H7 (cell line): Measurements from ENCODE around the gene GPATCH1. TPM values are rescaled to one million over a fixed set of nuclear protein-coding genes. Genes with fewer than 3 reads are reported as not detected.
"Not testable (repeated sequence)": the region's sequence is repeated elsewhere in the genome, so short reads cannot be mapped to it uniquely, and the experiment has no call there.

ENCODE experiments used
- DNase-seq: peaks from one replicate; pipeline ENCODE4 v3.0.0; 2012
- H3K27me3 ChIP-seq: 2 replicates; pipeline ENCODE4 v1.6.0; 2011; ENCODE audit warnings: mild to moderate bottlenecking, low read length; ENCODE audit not compliant: control insufficient read depth, insufficient read depth
- H3K36me3 ChIP-seq: replicated peaks from 2 replicates; pipeline ENCODE4 v1.5.1; 2011; ENCODE audit warnings: low read length; ENCODE audit not compliant: control insufficient read depth, insufficient read depth
- H3K4me3 ChIP-seq: 2 replicates; pipeline ENCODE4 v1.5.1; 2011; ENCODE audit warnings: low read depth, mild to moderate bottlenecking, control low read depth, low read length, moderate library complexity; ENCODE audit not compliant: insufficient read depth
- total RNA-seq: library from RNA; depleted of rRNA; stranded (reverse); fragments of >200 nt; shearing (Covaris generic); gene quantifications from 2 replicates; pipeline ENCODE4 v1.2.3, GENCODE V29; 2014

The GPATCH1 gene
- total RNA-seq, 1 experiment from 2014 or later = 5.5 TPM

- H3K27me3 ChIP-seq = no peaks in the 10 kb centered on the region
- DNase-seq = no peak
- H3K36me3 ChIP-seq = no peaks in the 10 kb centered on the region
- no peak overlapping the region for H3K4me3 ChIP-seq
Measured at GRCh38 chr19:33150852-33151518, 70.0 kb downstream of the GPATCH1 start.

GRCh38 chr19:33152176-33152575, 71.2 kb downstream of the GPATCH1 start:
- Histone ChIP-seq H3K36me3 (no peaks in the 10 kb centered on the region), H3K4me3 (no peak overlapping the region), H3K27me3 (no peaks in the 10 kb centered on the region)
- no peak for DNase-seq

- not testable (repeated sequence) for H3K27me3 ChIP-seq, H3K4me3 ChIP-seq, H3K36me3 ChIP-seq, DNase-seq
Measured at GRCh38 chr19:33152625-33153024, 71.6 kb downstream of the GPATCH1 start.

GRCh38 chr19:33154313-33154712, 73.3 kb downstream of the GPATCH1 start:
- not testable (repeated sequence) for H3K27me3 ChIP-seq, H3K36me3 ChIP-seq, H3K4me3 ChIP-seq, DNase-seq

DNA sequence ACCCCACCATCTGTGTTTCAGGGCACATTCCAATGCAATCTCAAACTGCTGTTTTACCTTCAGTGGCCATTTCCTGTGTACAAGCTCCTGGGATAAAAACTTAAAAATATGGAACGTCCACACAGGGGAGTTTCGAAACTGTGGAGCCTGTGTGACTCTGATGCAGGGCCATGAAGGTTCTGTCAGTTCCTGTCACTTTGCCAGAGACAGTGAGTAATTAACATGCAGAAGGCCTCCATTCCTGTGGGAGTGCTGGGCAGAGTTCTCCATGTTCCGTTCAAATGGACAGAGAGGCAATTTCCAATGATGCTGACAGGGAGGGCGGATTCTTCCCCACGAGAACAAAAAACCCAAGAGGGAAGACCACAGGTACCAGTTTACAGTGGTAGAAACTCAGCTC, 75.4 kb downstream of the GPATCH1 start:
- no peaks in the 10 kb centered on the region for H3K36me3 ChIP-seq
- no peak for DNase-seq
- H3K27me3 ChIP-seq = no peaks in the 10 kb centered on the region

GRCh38 chr19:33157906-33158305, 76.9 kb downstream of the GPATCH1 start:
- H3K27me3 ChIP-seq = no peaks in the 10 kb centered on the region
- no peak for DNase-seq

More for the DNA sequence above, 75.4 kb downstream of the GPATCH1 start:
- no peak overlapping the region for H3K4me3 ChIP-seq

DNA sequence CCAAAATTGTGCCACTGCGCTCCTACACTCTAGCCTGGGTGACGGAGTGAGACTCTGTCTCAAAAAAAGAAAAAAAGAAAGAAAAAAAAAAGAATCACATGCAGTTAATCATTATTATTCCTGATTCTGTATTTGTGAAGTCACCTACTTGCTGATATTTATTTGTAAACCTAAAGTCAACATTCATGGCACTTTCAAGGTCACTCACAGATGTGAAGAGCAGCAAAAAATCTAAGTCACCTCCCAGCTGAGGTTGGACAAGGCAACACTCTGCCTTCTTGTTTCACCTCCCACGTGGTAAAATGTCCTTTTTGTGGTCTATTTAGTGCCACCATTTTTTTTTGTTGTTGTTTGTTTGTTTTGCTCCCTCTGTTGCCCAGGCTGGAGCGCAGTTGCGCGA, 77.4 kb downstream of the GPATCH1 start:
- Histone ChIP-seq H3K27me3 (no peaks in the 10 kb centered on the region), H3K36me3 (no peaks in the 10 kb centered on the region), H3K4me3 (no peak overlapping the region)
- no peak for DNase-seq

More at GRCh38 chr19:33157906-33158305, 76.9 kb downstream of the GPATCH1 start:
- Histone ChIP-seq H3K36me3 (no peaks in the 10 kb centered on the region), H3K4me3 (no peak overlapping the region)

- Histone ChIP-seq H3K4me3 (no peak overlapping the region), H3K36me3 (no peaks in the 10 kb centered on the region), H3K27me3 (no peaks in the 10 kb centered on the region)
- no peak for DNase-seq
Measured at GRCh38 chr19:33159149-33159548, 78.2 kb downstream of the GPATCH1 start.

- DNase-seq = no peak
- H3K36me3 ChIP-seq = no peaks in the 10 kb centered on the region
- H3K27me3 ChIP-seq = no peaks in the 10 kb centered on the region
- H3K4me3 ChIP-seq = no peak overlapping the region
Measured at GRCh38 chr19:33159893-33160292, 78.9 kb downstream of the GPATCH1 start.

- DNase-seq = no peak
Measured at GRCh38 chr19:33161201-33161600, 80.2 kb downstream of the GPATCH1 start.

GRCh38 chr19:33163481-33163880, 82.5 kb downstream of the GPATCH1 start:
- H3K36me3 ChIP-seq = no peaks in the 10 kb centered on the region
- DNase-seq = no peak
- no peak overlapping the region for H3K4me3 ChIP-seq
- H3K27me3 ChIP-seq = no peaks in the 10 kb centered on the region

More at GRCh38 chr19:33161201-33161600, 80.2 kb downstream of the GPATCH1 start:
- H3K36me3 ChIP-seq = no peaks in the 10 kb centered on the region
- no peak overlapping the region for H3K4me3 ChIP-seq
- no peaks in the 10 kb centered on the region for H3K27me3 ChIP-seq

- DNase-seq, H3K4me3 ChIP-seq, H3K27me3 ChIP-seq: not testable (repeated sequence)
Measured at GRCh38 chr19:33166037-33166436, 85.1 kb downstream of the GPATCH1 start.

GRCh38 chr19:33167438-33167837, 86.5 kb downstream of the GPATCH1 start:
- Histone ChIP-seq H3K36me3 (no peaks in the 10 kb centered on the region), H3K4me3 (no peak overlapping the region), H3K27me3 (no peaks in the 10 kb centered on the region)
- DNase-seq = no peak

More at GRCh38 chr19:33166037-33166436, 85.1 kb downstream of the GPATCH1 start:
- H3K36me3 ChIP-seq = not testable (repeated sequence)

- DNase-seq = no peak
- H3K27me3 ChIP-seq = no peaks in the 10 kb centered on the region
- no peaks in the 10 kb centered on the region for H3K36me3 ChIP-seq
- H3K4me3 ChIP-seq = no peak overlapping the region
Measured at GRCh38 chr19:33168528-33168927, 87.5 kb downstream of the GPATCH1 start.

- Histone ChIP-seq H3K27me3 (no peaks in the 10 kb centered on the region), H3K4me3 (no peak overlapping the region)
- DNase-seq = no peak
Measured at GRCh38 chr19:33171222-33171795, 90.3 kb downstream of the GPATCH1 start.

More at GRCh38 chr19:33171222-33171795, 90.3 kb downstream of the GPATCH1 start:
- H3K36me3 ChIP-seq = no peaks in the 10 kb centered on the region
